Bronchial epithelial cell (primary cell): ENCODE data around the gene CELSR1. TPM values are rescaled to one million over a fixed set of nuclear protein-coding genes. Genes with fewer than 3 reads are reported as not detected.

ENCODE experiments used
- DNase-seq: peaks from one replicate; pipeline ENCODE4 v3.0.0-alpha.2; 2010; ENCODE audit warnings: low read depth
- FAIRE-seq: peaks from 2 replicates; lab custom pipeline; 2011; peaks lifted over from hg19 to GRCh38; lab: Jason Lieb, UNC
- H3K27me3 ChIP-seq: 2 replicates; pipeline ENCODE4 v1.5.1; 2011; ENCODE audit warnings: low read length; ENCODE audit not compliant: control insufficient read depth, insufficient read depth
- H3K36me3 ChIP-seq: 2 replicates; pipeline ENCODE4 v1.5.1; 2011; ENCODE audit warnings: low read length; ENCODE audit not compliant: control insufficient read depth, insufficient read depth
- H3K4me3 ChIP-seq: 2 replicates; pipeline ENCODE4 v1.5.1; 2011; ENCODE audit warnings: mild to moderate bottlenecking, low read depth, low read length, control low read depth
- total RNA-seq: library from RNA; depleted of rRNA; stranded (reverse); fragments of >200 nt; gene quantifications from 2 replicates; pipeline ENCODE4 v1.2.1, GENCODE V29; 2014
- TF ChIP-seq, protein P1 (sequence below): IDR thresholded peaks from 2 replicates; pipeline ENCODE4 v1.5.1; 2011; ENCODE audit warnings: mild to moderate bottlenecking, moderate library complexity, low read length, control low read depth, inconsistent platforms; ENCODE audit not compliant: insufficient read depth, severe bottlenecking

CELSR1 gene
- total RNA-seq, 1 donor from 2014 or later, result 39.0 TPM

DNA sequence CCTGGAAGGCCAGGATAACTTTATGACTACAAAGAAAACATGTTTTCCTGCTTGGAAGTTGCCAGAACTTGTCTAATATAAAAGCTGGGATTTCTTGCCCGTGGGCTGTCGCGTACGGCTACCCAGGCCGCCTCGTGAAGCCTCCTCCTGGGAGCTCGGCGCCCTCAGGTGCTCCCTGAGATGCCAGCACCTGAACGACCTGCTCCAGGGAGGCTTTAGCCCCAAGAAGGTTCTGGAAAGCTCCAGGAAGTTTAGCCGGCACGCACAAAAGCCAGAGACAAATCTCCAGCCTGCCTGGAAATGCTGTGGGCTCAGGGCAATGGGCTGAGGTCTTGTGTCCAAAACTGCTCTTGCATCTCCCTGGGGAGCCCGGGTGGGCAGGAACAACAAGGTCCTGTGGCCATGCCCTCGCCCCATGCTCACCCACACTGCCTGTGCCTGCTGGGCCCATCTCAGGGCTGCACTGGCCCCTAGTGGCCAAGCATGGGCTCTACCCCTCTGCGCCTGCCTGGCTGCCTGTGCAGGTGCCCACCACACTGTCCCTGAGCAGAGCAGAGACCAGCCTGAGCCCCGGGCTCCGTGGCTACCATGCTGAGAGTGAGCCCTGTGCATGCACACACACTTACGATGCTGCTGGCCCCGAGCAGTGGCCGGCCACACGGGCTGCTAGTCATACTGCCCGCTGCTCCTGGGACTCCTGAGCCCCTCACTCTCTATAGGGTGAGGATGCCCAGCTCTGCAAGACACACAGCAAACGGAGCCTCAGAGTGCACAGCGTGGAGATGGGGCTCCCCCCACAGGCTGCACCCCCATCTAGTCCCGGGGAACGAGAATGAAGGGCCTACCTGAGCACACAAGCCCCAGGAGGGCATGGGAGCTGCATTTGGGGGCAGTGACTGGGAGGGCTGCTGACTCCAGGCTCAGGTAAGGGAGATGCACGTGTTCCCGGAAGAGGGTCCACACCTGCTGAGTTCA, 4.9 kb upstream of the CELSR1 start:
- TF ChIP-seq, protein P1, sequence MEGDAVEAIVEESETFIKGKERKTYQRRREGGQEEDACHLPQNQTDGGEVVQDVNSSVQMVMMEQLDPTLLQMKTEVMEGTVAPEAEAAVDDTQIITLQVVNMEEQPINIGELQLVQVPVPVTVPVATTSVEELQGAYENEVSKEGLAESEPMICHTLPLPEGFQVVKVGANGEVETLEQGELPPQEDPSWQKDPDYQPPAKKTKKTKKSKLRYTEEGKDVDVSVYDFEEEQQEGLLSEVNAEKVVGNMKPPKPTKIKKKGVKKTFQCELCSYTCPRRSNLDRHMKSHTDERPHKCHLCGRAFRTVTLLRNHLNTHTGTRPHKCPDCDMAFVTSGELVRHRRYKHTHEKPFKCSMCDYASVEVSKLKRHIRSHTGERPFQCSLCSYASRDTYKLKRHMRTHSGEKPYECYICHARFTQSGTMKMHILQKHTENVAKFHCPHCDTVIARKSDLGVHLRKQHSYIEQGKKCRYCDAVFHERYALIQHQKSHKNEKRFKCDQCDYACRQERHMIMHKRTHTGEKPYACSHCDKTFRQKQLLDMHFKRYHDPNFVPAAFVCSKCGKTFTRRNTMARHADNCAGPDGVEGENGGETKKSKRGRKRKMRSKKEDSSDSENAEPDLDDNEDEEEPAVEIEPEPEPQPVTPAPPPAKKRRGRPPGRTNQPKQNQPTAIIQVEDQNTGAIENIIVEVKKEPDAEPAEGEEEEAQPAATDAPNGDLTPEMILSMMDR, result peak; percentile 98
- DNase-seq (peak; percentile 59), FAIRE-seq (peak; percentile 40)
- Histone ChIP-seq H3K4me3 (no peak overlapping the region), H3K36me3 (peaks cover 1% of the 10 kb centered on the region), H3K27me3 (no peaks in the 10 kb centered on the region)

DNA sequence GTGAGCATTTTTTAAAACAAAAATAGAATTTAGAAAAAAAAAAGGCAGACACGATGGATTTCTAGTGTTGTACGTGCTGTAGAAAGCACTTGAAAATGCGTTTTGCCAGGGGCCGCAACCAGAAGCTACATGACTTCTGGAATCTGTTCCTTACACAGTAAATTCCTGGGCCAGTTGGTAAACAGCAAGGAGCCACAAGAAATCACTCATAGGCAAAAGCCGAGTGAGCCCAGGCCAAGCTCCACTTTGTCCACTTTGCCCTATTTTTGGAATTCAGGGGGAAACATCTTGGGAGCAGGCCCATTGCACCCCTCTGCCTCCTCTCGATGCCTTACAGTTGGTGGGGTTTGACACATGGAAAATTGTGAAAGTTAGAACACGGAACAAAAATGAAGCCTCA, 4.1 kb upstream of the CELSR1 start:
- Histone ChIP-seq H3K4me3 (no peak overlapping the region), H3K36me3 (peaks cover 1% of the 10 kb centered on the region), H3K27me3 (no peaks in the 10 kb centered on the region)
- FAIRE-seq (no peak), DNase-seq (no peak)
- TF ChIP-seq, protein P1, result no peak

DNA sequence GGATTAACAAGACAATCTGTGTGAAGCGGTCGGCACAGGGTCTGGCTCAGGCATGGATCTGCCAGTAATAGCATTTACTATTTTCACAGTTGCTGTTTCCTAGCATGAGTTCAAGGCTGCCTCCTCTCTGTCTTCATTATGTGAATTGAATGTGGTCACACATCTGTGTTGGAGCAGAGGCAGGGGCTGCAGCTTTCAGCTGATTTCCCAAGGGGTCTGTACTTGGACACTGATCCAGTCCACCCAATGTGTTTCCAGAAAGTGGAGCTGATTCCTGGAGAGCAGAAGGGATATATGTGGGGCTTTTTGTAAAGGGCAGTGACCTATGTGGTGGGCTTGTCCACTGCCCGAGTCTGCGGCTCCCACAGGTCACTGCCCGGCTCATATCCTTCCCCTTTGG, 3.5 kb upstream of the CELSR1 start:
- Histone ChIP-seq H3K4me3 (no peak overlapping the region), H3K27me3 (no peaks in the 10 kb centered on the region), H3K36me3 (peaks cover 1% of the 10 kb centered on the region)
- TF ChIP-seq, protein P1, result no peak
- DNase-seq (no peak), FAIRE-seq (no peak)

DNA sequence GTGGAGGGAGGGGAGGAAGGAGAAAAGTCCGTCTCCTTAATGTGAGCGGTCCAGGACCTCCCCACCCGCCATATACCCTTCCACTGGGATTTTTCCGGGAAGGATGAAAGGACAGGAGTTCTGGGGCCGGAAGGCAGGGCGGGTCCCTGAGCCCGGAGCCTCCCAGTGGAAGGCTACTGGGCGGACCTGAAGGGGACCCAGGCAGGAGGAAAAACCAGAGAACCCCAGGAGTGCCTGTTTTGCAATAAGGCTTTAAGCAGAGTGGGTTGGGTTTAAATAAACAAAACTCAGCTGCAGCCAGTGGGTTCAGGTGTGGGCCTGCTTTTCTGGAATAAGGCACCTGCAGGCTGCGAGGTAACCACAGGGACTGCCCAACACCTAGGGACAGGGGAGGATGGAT, 1.7 kb upstream of the CELSR1 start:
- no peaks in the 10 kb centered on the region for H3K27me3 ChIP-seq
- peaks cover 13% of the 10 kb centered on the region for H3K36me3 ChIP-seq
- DNase-seq (peak; percentile 68), FAIRE-seq (no peak)
- H3K4me3 ChIP-seq, result peak overlapping the region; percentile 76
- TF ChIP-seq, protein P1, result no peak

DNA sequence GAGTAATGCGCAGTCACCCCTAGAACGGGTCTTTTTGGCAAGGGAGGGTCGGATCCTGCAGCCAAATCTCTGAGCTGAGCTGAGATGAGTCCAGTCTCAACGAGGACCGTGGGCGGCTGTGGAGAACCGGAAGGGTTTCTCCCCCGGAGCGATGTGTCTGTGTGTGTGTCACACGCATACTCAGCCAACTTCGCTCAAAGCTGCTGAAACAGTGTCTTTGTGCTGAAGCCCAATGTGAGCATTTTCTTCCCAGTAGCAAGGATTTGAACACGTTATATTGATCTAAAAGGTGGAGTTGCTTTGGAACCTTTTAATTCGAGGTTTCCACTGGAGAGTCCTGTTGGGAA, 1.4 kb upstream of the CELSR1 start:
- peak; percentile 72 for DNase-seq
- no peak for FAIRE-seq
- H3K27me3 ChIP-seq, result no peaks in the 10 kb centered on the region

More for the DNA sequence above, 1.4 kb upstream of the CELSR1 start:
- TF ChIP-seq, protein P1, result no peak
- Histone ChIP-seq H3K36me3 (peaks cover 17% of the 10 kb centered on the region), H3K4me3 (peak overlapping the region; percentile 76)
